H1 (cell line): ENCODE measurements around the gene SPDYC. TPM values are rescaled to one million over a fixed set of nuclear protein-coding genes. Genes with fewer than 3 reads are reported as not detected.
A peak's percentile ranks its signal among the peaks of the same experiment; 100 is the strongest.

ENCODE experiments used
- CTCF ChIA-PET: fragments of 300-600 bp; sonication (Branson Sonifier 250); formaldehyde crosslinking; loops from one replicate; lab custom pipeline; 2021; ENCODE audit not compliant: partially characterized antibody; lab: Charles Lee
- POLR2A ChIA-PET: fragments of 300-600 bp; sonication (Branson Sonifier 250); formaldehyde crosslinking; loops from one replicate; lab custom pipeline; 2021; ENCODE audit warnings: inconsistent platforms; ENCODE audit not compliant: partially characterized antibody; lab: Charles Lee
- DNase-seq, 2 experiments: peaks; one replicate each; pipeline versions ENCODE4 v3.0.0 to v3.0.0-alpha.2; 2010 to 2022; ENCODE audit warnings: low spot score in 2 of 2, low read depth in 1 of 2, mixed read lengths in 1 of 2
- FAIRE-seq: peaks from 2 replicates; lab custom pipeline; 2011; peaks lifted over from hg19 to GRCh38; lab: Jason Lieb, UNC
- H2AFZ ChIP-seq: 2 replicates; pipeline ENCODE4 v1.8.1; 2012; ENCODE audit warnings: low read length, inconsistent platforms
- H2AK5ac ChIP-seq: 2 replicates; pipeline ENCODE4 v1.6.1; 2013; ENCODE audit warnings: low read depth, low read length
- H2BK120ac ChIP-seq: replicated peaks from 2 replicates; pipeline ENCODE3; 2013; ENCODE audit warnings: low read depth, low read length, inconsistent platforms
- H2BK12ac ChIP-seq: 2 replicates; pipeline ENCODE4 v1.6.1; 2013; ENCODE audit warnings: low read depth, low read length
- H2BK15ac ChIP-seq: 2 replicates; pipeline ENCODE4 v1.6.1; 2013; ENCODE audit warnings: low read length
- H2BK20ac ChIP-seq: 2 replicates; pipeline ENCODE4 v1.6.1; 2013; ENCODE audit warnings: low read length
- H2BK5ac ChIP-seq: 2 replicates; pipeline ENCODE4 v1.6.1; 2013; ENCODE audit warnings: low read depth, low read length
- H3K14ac ChIP-seq: 2 replicates; pipeline ENCODE4 v1.6.1; 2013; ENCODE audit warnings: inconsistent platforms; ENCODE audit not compliant: insufficient read length
- H3K18ac ChIP-seq: 2 replicates; pipeline ENCODE4 v1.6.1; 2013; ENCODE audit warnings: low read length; ENCODE audit errors: extremely low read depth
- H3K23ac ChIP-seq: 2 replicates; pipeline ENCODE4 v1.6.1; 2013; ENCODE audit warnings: inconsistent platforms; ENCODE audit not compliant: insufficient read length
- H3K23me2 ChIP-seq: 2 replicates; pipeline ENCODE4 v1.6.1; 2013; ENCODE audit warnings: low read depth, low read length
- H3K27ac ChIP-seq: 2 replicates; pipeline ENCODE4 v1.6.1; 2011; ENCODE audit warnings: low read depth, low read length, inconsistent platforms
- H3K27me3 ChIP-seq, 4 experiments: replicated peaks in 1 of 4; 1 replicate in 1 of 4; 2 replicates in 3 of 4; pipeline versions ENCODE4 v1.6.1 to v1.8.1; 2011 to 2013; ENCODE audit warnings: low read length in 3 of 4, mild to moderate bottlenecking in 3 of 4, inconsistent platforms in 2 of 4, mixed read lengths in 2 of 4, moderate library complexity in 1 of 4; ENCODE audit not compliant: control insufficient read depth in 3 of 4, insufficient read depth in 3 of 4; ENCODE audit errors: extremely low read depth in 1 of 4
- H3K36me3 ChIP-seq, 4 experiments: 2 replicates each; pipeline versions ENCODE4 v1.6.1 to v1.8.1; 2011 to 2013; ENCODE audit warnings: mild to moderate bottlenecking in 4 of 4, low read length in 3 of 4, moderate library complexity in 2 of 4, control low read depth in 1 of 4, inconsistent platforms in 1 of 4; ENCODE audit not compliant: insufficient read depth in 4 of 4, control insufficient read depth in 2 of 4
- H3K4ac ChIP-seq: replicated peaks from 2 replicates; pipeline ENCODE3; 2013; ENCODE audit warnings: low read length, low read depth, mixed read lengths, inconsistent platforms; ENCODE audit not compliant: insufficient read length
- H3K4me1 ChIP-seq, 4 experiments: replicated peaks in 1 of 4; 1 replicate in 1 of 4; 2 replicates in 3 of 4; pipeline versions ENCODE4 v1.6.1 to v1.8.1; 2011 to 2013; ENCODE audit warnings: low read length in 3 of 4, inconsistent platforms in 2 of 4, mixed read lengths in 1 of 4; ENCODE audit not compliant: insufficient read depth in 4 of 4, control insufficient read depth in 3 of 4
- H3K4me2 ChIP-seq, 2 experiments: 2 replicates each; pipeline versions ENCODE4 v1.6.1 to v1.8.1; 2011 to 2013; ENCODE audit warnings: low read depth in 2 of 2, low read length in 2 of 2, control low read depth in 1 of 2, inconsistent platforms in 1 of 2, mild to moderate bottlenecking in 1 of 2; ENCODE audit not compliant: insufficient read depth in 1 of 2
- H3K4me3 ChIP-seq, 4 experiments: fragments of 200-600, 300-600 bp in 1 of 4; sonication (generic), shearing (Covaris generic), sonication (Bioruptor Twin) in 1 of 4; 2 replicates each; pipeline versions ENCODE4 v1.5.1 to v1.8.1; 2011 to 2016; ENCODE audit warnings: low read length in 4 of 4, low read depth in 3 of 4, control low read depth in 2 of 4, inconsistent platforms in 2 of 4, mild to moderate bottlenecking in 2 of 4, mixed read lengths in 1 of 4, moderate library complexity in 1 of 4; ENCODE audit not compliant: insufficient read depth in 2 of 4; ENCODE audit errors: extremely low read depth in 1 of 4
- H3K56ac ChIP-seq: replicated peaks from 2 replicates; pipeline ENCODE3; 2013; ENCODE audit warnings: low read depth, mild to moderate bottlenecking, mixed read lengths, low read length, inconsistent platforms; ENCODE audit not compliant: insufficient read length
- H3K79me1 ChIP-seq: 2 replicates; pipeline ENCODE4 v1.6.1; 2013; ENCODE audit warnings: low read depth, low read length, control low read depth
- H3K79me2 ChIP-seq, 2 experiments: 2 replicates each; pipeline versions ENCODE4 v1.6.1 to v1.8.1; 2012 to 2013; ENCODE audit warnings: low read length in 2 of 2, mild to moderate bottlenecking in 2 of 2, inconsistent platforms in 1 of 2; ENCODE audit not compliant: insufficient read depth in 2 of 2, control insufficient read depth in 1 of 2
- H3K9ac ChIP-seq, 4 experiments: replicated peaks in 1 of 4; 1 replicate in 1 of 4; 2 replicates in 3 of 4; pipeline versions ENCODE4 v1.6.1 to v1.8.1; 2011 to 2013; ENCODE audit warnings: low read depth in 3 of 4, low read length in 3 of 4, control low read depth in 2 of 4, mild to moderate bottlenecking in 2 of 4, moderate library complexity in 2 of 4, inconsistent platforms in 1 of 4; ENCODE audit errors: extremely low read depth in 1 of 4
- H3K9me3 ChIP-seq, 2 experiments: 2 replicates each; pipeline versions ENCODE4 v1.6.1 to v1.8.1; 2012 to 2013; ENCODE audit warnings: mild to moderate bottlenecking in 2 of 2, moderate library complexity in 2 of 2, control low read depth in 1 of 2, inconsistent platforms in 1 of 2, low read depth in 1 of 2, low read length in 1 of 2, mixed read lengths in 1 of 2; ENCODE audit not compliant: insufficient read depth in 2 of 2
- H4K20me1 ChIP-seq, 2 experiments: replicated peaks in 1 of 2; 2 replicates each; pipeline versions ENCODE3 to v1.8.1; 2011 to 2013; ENCODE audit warnings: inconsistent platforms in 2 of 2, low read length in 2 of 2, mild to moderate bottlenecking in 1 of 2; ENCODE audit not compliant: insufficient read depth in 2 of 2, control insufficient read depth in 1 of 2
- H4K5ac ChIP-seq: 2 replicates; pipeline ENCODE4 v1.6.1; 2013; ENCODE audit warnings: low read length, low read depth, mixed read lengths, inconsistent platforms; ENCODE audit not compliant: insufficient read length
- H4K8ac ChIP-seq: 2 replicates; pipeline ENCODE4 v1.8.0; 2013; ENCODE audit warnings: mild to moderate bottlenecking, moderate library complexity, low read length, inconsistent platforms; ENCODE audit not compliant: insufficient read depth; ENCODE audit errors: extremely low read depth
- H4K91ac ChIP-seq: replicated peaks from 2 replicates; pipeline ENCODE3; 2013; ENCODE audit warnings: low read length, mixed read lengths, inconsistent platforms; ENCODE audit not compliant: insufficient read length
- FOSL1 ChIP-seq: IDR thresholded peaks from 2 replicates; pipeline ENCODE4 v1.6.1; 2011; ENCODE audit warnings: mild to moderate bottlenecking, low read depth, low read length, moderate library complexity; ENCODE audit not compliant: insufficient read depth
- RNF2 ChIP-seq: fragments of 200-900, 300-1000 bp; sonication (generic); IDR thresholded peaks from 2 replicates; pipeline ENCODE4 v1.7.1; 2016; ENCODE audit warnings: borderline replicate concordance, low read depth, mild to moderate bottlenecking, antibody characterized with exemption, low read length; ENCODE audit not compliant: poor library complexity, severe bottlenecking; ENCODE audit errors: missing control alignments
- SP2 ChIP-seq: IDR thresholded peaks from 2 replicates; pipeline ENCODE4 v1.6.1; 2012; ENCODE audit warnings: mild to moderate bottlenecking, low read length, inconsistent platforms
- TAF1 ChIP-seq: IDR thresholded peaks from 2 replicates; pipeline ENCODE4 v1.6.1; 2011; ENCODE audit warnings: mild to moderate bottlenecking, low read depth, low read length
- WGBS, 2 experiments: shearing (Covaris generic) in 1 of 2; methylation state at CpG; one replicate each; pipeline versions ENCODE4 v1.1.6 to v1.1.7; 2013 to 2015; ENCODE audit warnings: low lambda C conversion rate in 2 of 2, mixed read lengths in 2 of 2, inconsistent platforms in 1 of 2, low coverage in 1 of 2, missing lambda C conversion rate in 1 of 2; ENCODE audit not compliant: insufficient replicate concordance in 2 of 2, insufficient coverage in 1 of 2, insufficient read length in 1 of 2; ENCODE audit errors: extremely low coverage in 1 of 2, missing lambda C conversion rate in 1 of 2; 5-methylcytosine and 5-hydroxymethylcytosine counted together
- polyA plus RNA-seq, 7 experiments: library from polyadenylated mRNA; depleted of rRNA in 3 of 7; stranded (reverse) in 5 of 7; unstranded in 2 of 7; fragments of >200 nt in 5 of 7; fragments of 200-250 nt in 2 of 7; gene quantifications; 1 replicate in 5 of 7; 2 replicates in 1 of 7; 4 replicates in 1 of 7; pipeline versions ENCODE4 v1.2.1 to v1.2.3, GENCODE V29; 2011 to 2013; ENCODE audit warnings: missing spikeins in 2 of 7, mixed read lengths in 2 of 7
- total RNA-seq: library from RNA; stranded (reverse); fragmentation: NEBNext Ultra II Directional; extraction: Animal tissue kit (Norgen Biotek cat#: 25700); gene quantifications from 2 replicates; pipeline ENCODE4 v1.2.1, GENCODE V29; 2021

SPDYC gene
- total and polyA plus RNA-seq, 2 of the 8 experiments (the other 6 are each of a cell fraction or from before 2014, with no cell fraction given) = 0.15 TPM; not detected in 1

DNA sequence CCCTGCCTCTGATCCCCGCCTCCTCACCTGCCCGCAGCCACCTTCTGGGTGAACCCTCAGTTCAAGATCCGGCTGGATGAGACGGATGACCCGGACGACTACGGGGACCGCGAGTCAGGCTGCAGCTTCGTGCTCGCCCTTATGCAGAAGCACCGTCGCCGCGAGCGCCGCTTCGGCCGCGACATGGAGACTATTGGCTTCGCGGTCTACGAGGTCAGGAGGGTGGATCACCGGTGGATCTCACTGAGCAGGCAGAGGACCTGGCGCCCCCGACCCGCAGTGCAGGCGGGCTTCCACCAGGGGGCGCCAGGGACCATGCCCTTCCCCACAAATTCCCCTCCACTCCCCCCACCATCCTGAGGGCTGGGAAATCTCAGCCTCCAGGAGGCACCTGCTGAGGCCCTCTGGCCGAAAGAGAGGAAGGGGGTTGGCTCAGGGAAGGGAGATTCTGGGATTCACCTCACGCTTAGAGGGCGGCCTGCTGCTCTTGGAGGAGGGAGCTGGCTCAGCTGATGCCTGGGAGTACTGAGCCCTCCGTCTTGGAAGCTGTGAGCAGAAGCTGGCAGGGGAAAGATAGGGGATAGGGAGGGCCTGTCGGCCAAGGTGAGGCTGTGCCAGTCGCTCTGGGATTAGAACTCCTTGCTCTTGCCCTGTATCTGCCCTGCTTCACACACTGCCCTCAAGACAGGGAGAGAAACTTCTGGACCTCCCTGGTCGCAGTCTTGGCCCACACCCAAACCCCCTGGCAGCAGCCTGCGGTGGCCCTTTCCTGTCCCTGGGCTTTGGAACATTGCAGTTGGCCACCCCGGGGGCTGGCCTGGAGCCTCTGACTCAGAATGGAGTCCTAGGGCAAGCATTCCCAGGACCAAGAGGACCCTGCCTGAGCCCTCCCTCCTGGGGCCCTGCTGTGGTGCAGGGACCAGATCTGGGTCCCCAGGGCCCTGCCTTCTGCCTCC is 34.9 kb downstream of the SPDYC start:
- Histone ChIP-seq H2BK15ac (no peak overlapping the region), H4K5ac (no peak overlapping the region), H3K4ac (no peak overlapping the region), H3K9ac (peak overlapping the region in 1 of 4 experiments; percentile 30; a peak in 2 of 7 replicates), H3K23ac (no peak overlapping the region), H3K79me2 (no peaks in the 10 kb centered on the region), H3K4me2 (peak overlapping the region; percentile 1 to 55; a peak in 3 of 4 replicates), H4K8ac (peak overlapping the region; percentile 52; the same call in 1 of the 2 replicates), H4K91ac (no peak overlapping the region), H2BK20ac (no peak overlapping the region; the same call in 1 of the 2 replicates), H3K23me2 (no peaks in the 10 kb centered on the region), H2AK5ac (no peak overlapping the region), H3K27ac (peak overlapping the region; percentile 60), H3K9me3 (no peaks in the 10 kb centered on the region), H3K14ac (no peak overlapping the region), H4K20me1 (no peaks in the 10 kb centered on the region), H3K4me3 (no peak overlapping the region; a peak in 1 of 8 replicates), H3K18ac (no peak overlapping the region), H2BK12ac (no peak overlapping the region), H3K79me1 (no peaks in the 10 kb centered on the region), H2AFZ (0 out of 2 replicates have a peak overlapping the region, but pooled peaks have one; percentile 14), H3K4me1 (peaks cover 0 to 14% (median 10%) of the 10 kb centered on the region in 4 experiments; a peak in 6 of 7 replicates), H2BK120ac (no peak overlapping the region), H3K56ac (peak overlapping the region; percentile 19), H2BK5ac (peak overlapping the region; percentile 52; the same call in 1 of the 2 replicates), H3K27me3 (no peaks in the 10 kb centered on the region), H3K36me3 (peaks cover 22 to 51% (median 36%) of the 10 kb centered on the region in 4 experiments)
- FAIRE-seq (peak; percentile 78), DNase-seq (peak in 1 of 2 experiments; percentile 95)
- POLR2A ChIA-PET = interaction anchor here (1.0 to 13.9 kb wide), 15 partner anchors 8 to 296 kb away, joined by 3 to 324 read pairs (median 8); partner anchors contain the start of genes FAU, MRPL49 and ZNHIT2
- CTCF ChIA-PET = interaction anchor here (0.6 to 11.9 kb wide), 22 partner anchors 8 to 262 kb away, joined by 3 to 184 read pairs (median 5); partner anchors contain the start of genes CAPN1, POLA2 and TM7SF2
- WGBS, 2 experiments = 29% methylated on average over 37 of the region's 38 CpGs; no CpG with 5 or more reads in 1 of the 2 experiments
- TF ChIP-seq FOSL1 (no peak), RNF2 (no peak), SP2 (no peak), TAF1 (no peak)
